Pancreas (tissue), 10 donors: Measurements from ENCODE around the gene SPOCK1. TPM values are rescaled to one million over a fixed set of nuclear protein-coding genes. Genes with fewer than 3 reads are reported as not detected.
"Not testable (repeated sequence)": the region's sequence is repeated elsewhere in the genome, so short reads cannot be mapped to it uniquely, and the experiment has no call there.

Source experiments
- ATAC-seq, 4 donors: fragments of 200-7000 bp; cut with Tn5 transposase; one replicate each; pipeline versions ENCODE4 v1.8.0 to v1.9.1; 2020; ENCODE audit warnings: mild to moderate bottlenecking in 4 of 4, moderate library complexity in 4 of 4
- DNase-seq, 6 donors: peaks; one replicate each; pipeline ENCODE4 v3.0.0-alpha.2; 2020
- FAIRE-seq: peaks from 2 replicates; lab custom pipeline; 2012; peaks lifted over from hg19 to GRCh38; lab: Jason Lieb, UNC
- H3K27ac ChIP-seq, 4 donors: fragments of 200-600 bp; sonication (generic); 1 replicate in 3 of 4; 2 replicates in 1 of 4; pipeline versions ENCODE4 v1.5.0 to v1.8.0; 2020
- H3K27me3 ChIP-seq, 4 donors: fragments of 200-600 bp; one replicate each; pipeline ENCODE4 v1.8.0; 2021
- H3K36me3 ChIP-seq, 3 donors: fragments of 200-600 bp; sonication (generic) in 1 of 3; one replicate each; pipeline versions ENCODE4 v1.5.0 to v1.8.0; 2020 to 2021
- H3K4me1 ChIP-seq, 3 donors: fragments of 200-600 bp; one replicate each; pipeline ENCODE4 v1.8.0; 2021
- H3K4me3 ChIP-seq, 4 donors: fragments of 200-600 bp; sonication (generic) in 2 of 4; one replicate each; pipeline versions ENCODE4 v1.5.0 to v1.8.0; 2020 to 2021
- H3K9me3 ChIP-seq, 4 donors: fragments of 200-600 bp; one replicate each; pipeline ENCODE4 v1.8.0; 2021
- WGBS, 2 donors: extraction: QIAGEN DNeasy Blood & Tissue Kit; methylation state at CpG; one replicate each; pipeline ENCODE4 v1.1.7; 2013; 5-methylcytosine and 5-hydroxymethylcytosine counted together
- intact Hi-C, 3 donors: fragments of 100-400 bp; cut with DNase I; formaldehyde crosslinking; loops; one replicate each; pipeline versions ENCODE4 v1.11.1 to v1.14.2; 2022
- polyA plus RNA-seq, 2 donors: library from polyadenylated mRNA; stranded (reverse); fragments of 200-250 nt; gene quantifications; one replicate each; pipeline ENCODE4 v1.2.3, GENCODE V29; 2013
- total RNA-seq, 6 donors: library from RNA; stranded (reverse); fragmentation: NEBNext Ultra II Directional in 4 of 6; extraction: Animal tissue kit (Norgen Biotek cat#: 25700) in 4 of 6; gene quantifications; one replicate each; pipeline versions ENCODE4 v1.2.1 to v1.2.4, GENCODE V29; 2021 to 2023
- TF ChIP-seq, protein P1 (sequence below), 4 donors: fragments of 200-600 bp; sonication (generic) in 3 of 4; IDR thresholded peaks; one replicate each; pipeline versions ENCODE4 v1.5.0 to v1.8.0; 2021; ENCODE audit warnings: antibody characterized with exemption in 4 of 4
- donor health status: healthy with polysubstance abuse.
- donor health status: DM: no; HTN: no; CAD: no; lungs with moderate emphysema.
- donor health status: DM: no; HTN: no; CAD: no.
- donor health status: control.
- donor health status: control.
- donor health status: Bipolar disorder and iron deficiency.
- donor health status: DM: yes; HTN: yes; CAD: no.
- donor health status: DM: no; HTN: no; CAD: no.
- donor health status: DM: no; HTN: no; CAD: no.
- donor health status: DM: yes; HTN: yes; CAD: no.

The SPOCK1 gene
- total and polyA plus RNA-seq, 8 donors: 1.7 to 16.5 (median 5.3) TPM

DNA sequence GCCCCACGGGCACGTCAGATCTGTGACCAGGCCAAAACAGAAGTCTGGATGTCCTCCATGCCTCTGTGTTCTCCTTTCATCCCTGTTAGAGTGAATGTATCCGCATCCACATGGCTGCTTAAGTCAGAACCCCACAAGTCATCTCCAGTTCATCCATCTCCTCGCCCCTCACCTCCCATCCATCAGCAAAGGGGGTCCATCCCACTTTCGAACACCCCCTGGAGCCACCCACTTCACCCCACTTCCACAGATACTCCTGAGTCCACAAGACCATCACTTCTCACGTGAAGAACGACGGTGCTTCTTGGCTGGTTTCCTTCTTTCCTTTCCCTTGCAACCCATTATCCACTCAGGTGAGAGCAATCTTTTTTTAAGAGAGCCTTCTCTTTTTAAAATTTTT lies 3.5 kb upstream of the SPOCK1 start:
- no peak for FAIRE-seq
- 58 to 65% methylated on average over 8 of the region's 8 CpGs for WGBS, 2 donors

DNA sequence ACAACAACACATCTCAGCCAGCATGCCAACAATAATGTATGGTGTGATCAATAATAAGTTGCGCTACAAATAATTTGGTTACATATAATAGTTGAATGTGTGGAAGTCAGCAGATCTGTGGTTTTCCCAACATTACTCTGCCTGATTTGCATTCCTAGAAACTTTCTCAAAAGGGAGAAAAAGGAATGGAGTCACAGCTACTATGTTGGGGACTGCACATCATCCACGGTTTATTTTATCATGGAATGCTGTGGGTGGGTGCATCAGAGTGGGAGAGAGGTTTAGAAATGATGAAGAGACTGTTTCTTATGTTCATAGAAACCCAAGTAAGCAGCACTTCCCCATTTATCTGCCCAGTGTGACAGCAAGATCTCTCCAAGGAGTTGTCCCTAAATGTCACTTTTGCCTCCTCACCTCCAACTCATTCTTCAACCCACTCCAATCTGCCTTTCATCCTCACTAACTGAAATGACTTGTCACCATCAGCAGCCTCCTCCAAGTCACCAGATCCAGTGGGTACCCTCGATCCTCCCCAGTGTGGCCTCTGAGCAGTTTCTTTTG lies 2.8 kb upstream of the SPOCK1 start:
- Histone ChIP-seq H3K27me3 (peaks cover 0 to 8% (median 0%) of the 10 kb centered on the region in 4 donors), H3K9me3 (no peaks in the 10 kb centered on the region), H3K4me3 (no peak overlapping the region), H3K4me1 (peaks cover 0 to 4% (median 0%) of the 10 kb centered on the region in 3 donors), H3K36me3 (no peaks in the 10 kb centered on the region), H3K27ac (no peak overlapping the region)
- DNase-seq (no peak), ATAC-seq (no peak), FAIRE-seq (no peak)
- intact Hi-C loops: loop anchor here in 2 of 3 donors (10.0 kb wide), 2 partner anchors 177 to 187 kb away; no protein-coding TSS in a partner anchor
- TF ChIP-seq, protein P1, sequence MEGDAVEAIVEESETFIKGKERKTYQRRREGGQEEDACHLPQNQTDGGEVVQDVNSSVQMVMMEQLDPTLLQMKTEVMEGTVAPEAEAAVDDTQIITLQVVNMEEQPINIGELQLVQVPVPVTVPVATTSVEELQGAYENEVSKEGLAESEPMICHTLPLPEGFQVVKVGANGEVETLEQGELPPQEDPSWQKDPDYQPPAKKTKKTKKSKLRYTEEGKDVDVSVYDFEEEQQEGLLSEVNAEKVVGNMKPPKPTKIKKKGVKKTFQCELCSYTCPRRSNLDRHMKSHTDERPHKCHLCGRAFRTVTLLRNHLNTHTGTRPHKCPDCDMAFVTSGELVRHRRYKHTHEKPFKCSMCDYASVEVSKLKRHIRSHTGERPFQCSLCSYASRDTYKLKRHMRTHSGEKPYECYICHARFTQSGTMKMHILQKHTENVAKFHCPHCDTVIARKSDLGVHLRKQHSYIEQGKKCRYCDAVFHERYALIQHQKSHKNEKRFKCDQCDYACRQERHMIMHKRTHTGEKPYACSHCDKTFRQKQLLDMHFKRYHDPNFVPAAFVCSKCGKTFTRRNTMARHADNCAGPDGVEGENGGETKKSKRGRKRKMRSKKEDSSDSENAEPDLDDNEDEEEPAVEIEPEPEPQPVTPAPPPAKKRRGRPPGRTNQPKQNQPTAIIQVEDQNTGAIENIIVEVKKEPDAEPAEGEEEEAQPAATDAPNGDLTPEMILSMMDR (IDR thresholded peaks at IDR 0.05): no peak
- WGBS, 2 donors: 53 to 66% methylated on average over 3 of the region's 3 CpGs

More for the DNA sequence above, 3.5 kb upstream of the SPOCK1 start:
- no peak overlapping the region for H3K27ac ChIP-seq
- DNase-seq (no peak), ATAC-seq (no peak)
- no peak overlapping the region for H3K4me3 ChIP-seq
- H3K36me3 ChIP-seq: no peaks in the 10 kb centered on the region
- H3K4me1 ChIP-seq: peaks cover 0 to 4% (median 0%) of the 10 kb centered on the region in 3 donors
- H3K27me3 ChIP-seq: peaks cover 0 to 8% (median 0%) of the 10 kb centered on the region in 4 donors
- intact Hi-C loops: loop anchor here in 2 of 3 donors (10.0 kb wide), 2 partner anchors 178 to 188 kb away; no protein-coding TSS in a partner anchor
- TF ChIP-seq, protein P1 (IDR thresholded peaks at IDR 0.05): no peak
- no peaks in the 10 kb centered on the region for H3K9me3 ChIP-seq

DNA sequence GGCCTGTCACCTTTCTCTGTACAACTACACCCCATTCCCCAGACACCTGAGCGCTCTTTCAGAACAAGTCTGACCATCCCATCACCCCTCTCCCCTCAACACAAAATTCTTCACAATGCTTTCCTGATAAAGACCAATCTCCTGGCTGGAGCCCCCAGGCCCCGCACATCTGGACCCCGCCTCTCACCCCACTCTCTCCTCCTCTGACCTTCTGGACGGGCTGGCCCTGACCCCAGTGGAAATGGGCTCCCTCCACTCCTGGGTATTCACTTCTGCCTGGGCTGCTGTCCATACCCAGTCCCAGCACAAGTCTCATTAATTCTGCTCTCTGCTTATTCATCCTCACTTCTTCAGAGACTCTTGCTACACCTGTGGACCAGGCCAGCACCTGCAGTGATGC lies 2.1 kb upstream of the SPOCK1 start:
- peaks cover 0 to 4% (median 0%) of the 10 kb centered on the region in 3 donors for H3K4me1 ChIP-seq
- FAIRE-seq: no peak
- TF ChIP-seq, protein P1 (IDR thresholded peaks at IDR 0.05): no peak
- no peak for ATAC-seq
- H3K27me3 ChIP-seq: peaks cover 0 to 8% (median 0%) of the 10 kb centered on the region in 4 donors
- no peak for DNase-seq
- no peak overlapping the region for H3K27ac ChIP-seq
- no peaks in the 10 kb centered on the region for H3K36me3 ChIP-seq
- 67 to 73% methylated on average over 4 of the region's 4 CpGs for WGBS, 2 donors
- no peak overlapping the region for H3K4me3 ChIP-seq
- H3K9me3 ChIP-seq: no peaks in the 10 kb centered on the region
- intact Hi-C loops: loop anchor here in 2 of 3 donors (10.0 kb wide), 2 partner anchors 176 to 186 kb away; no protein-coding TSS in a partner anchor

DNA sequence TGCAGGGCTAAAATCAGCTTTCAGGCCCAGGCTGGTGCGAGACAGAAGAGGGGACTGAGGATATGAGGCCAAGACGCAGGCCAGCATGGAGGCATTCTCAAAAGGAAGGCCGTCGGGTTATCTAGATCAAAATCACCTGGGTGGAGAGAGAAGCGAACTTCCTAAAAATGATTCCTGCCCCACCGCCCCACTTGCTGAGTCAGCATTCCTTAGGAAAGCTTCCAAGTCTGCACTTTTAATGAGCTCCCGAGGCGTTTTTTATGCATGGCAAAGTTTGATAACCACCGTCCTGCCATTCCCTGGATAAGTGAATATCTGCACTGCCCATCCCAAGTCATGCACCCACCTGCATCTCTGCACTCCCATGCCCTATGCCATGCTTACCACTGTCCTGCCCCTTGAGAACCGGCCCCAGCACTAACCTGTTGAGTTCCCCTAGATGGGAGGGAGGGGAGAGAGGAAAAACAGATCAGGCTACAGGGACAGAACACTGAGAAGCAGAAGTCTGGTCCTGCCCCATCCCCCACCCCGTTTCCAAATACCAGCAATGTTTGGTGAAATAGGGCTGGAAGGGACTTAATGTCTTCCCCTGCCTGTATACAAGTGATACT lies 1.6 kb upstream of the SPOCK1 start:
- Histone ChIP-seq H3K9me3 (no peaks in the 10 kb centered on the region), H3K4me1 (peaks cover 0 to 4% (median 0%) of the 10 kb centered on the region in 3 donors), H3K27ac (no peak overlapping the region), H3K36me3 (no peaks in the 10 kb centered on the region), H3K4me3 (no peak overlapping the region), H3K27me3 (peaks cover 0 to 8% (median 0%) of the 10 kb centered on the region in 4 donors)
- WGBS, 2 donors: 72 to 81% methylated on average over 11 of the region's 11 CpGs
- FAIRE-seq (no peak), ATAC-seq (no peak), DNase-seq (no peak)
- TF ChIP-seq, protein P1 (IDR thresholded peaks at IDR 0.05): no peak
- intact Hi-C loops: loop anchor here in 2 of 3 donors (10.0 kb wide), 2 partner anchors 176 to 186 kb away; no protein-coding TSS in a partner anchor

DNA sequence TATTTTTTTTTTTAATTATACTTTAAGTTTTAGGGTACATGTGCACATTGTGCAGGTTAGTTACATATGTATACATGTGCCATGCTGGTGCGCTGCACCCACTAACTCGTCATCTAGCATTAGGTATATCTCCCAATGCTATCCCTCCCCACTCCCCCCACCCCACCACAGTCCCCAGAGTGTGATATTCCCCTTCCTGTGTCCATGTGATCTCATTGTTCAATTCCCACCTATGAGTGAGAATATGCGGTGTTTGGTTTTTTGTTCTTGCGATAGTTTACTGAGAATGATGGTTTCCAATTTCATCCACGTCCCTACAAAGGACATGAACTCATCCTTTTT lies 351 bp upstream of the SPOCK1 start:
- H3K27me3 ChIP-seq, H3K36me3 ChIP-seq, DNase-seq, H3K4me1 ChIP-seq, FAIRE-seq, ATAC-seq, H3K9me3 ChIP-seq, H3K4me3 ChIP-seq, H3K27ac ChIP-seq: not testable (repeated sequence)
- no CpG with 5 or more reads among the region's 5 CpGs for WGBS, 2 donors
- intact Hi-C loops: loop anchor here in 1 of 3 donors (10.0 kb wide), 2 partner anchors 145 to 705 kb away; no protein-coding TSS in a partner anchor
